GM23338 (cell line): Measurements from ENCODE around the gene FKBP8. TPM values are rescaled to one million over a fixed set of nuclear protein-coding genes. Genes with fewer than 3 reads are reported as not detected.
A peak's percentile ranks its signal among the peaks of the same experiment; 100 is the strongest.

Source experiments
- ATAC-seq: fragments of 200-7000 bp; cut with Tn5 transposase; 3 replicates; pipeline ENCODE4 v1.9.1; 2020
- DNase-seq: peaks from one replicate; pipeline ENCODE4 v3.0.0-alpha.2; 2015; ENCODE audit warnings: low spot score
- H2AFZ ChIP-seq: fragments of 200-600 bp; sonication (generic); 2 replicates; pipeline ENCODE4 v1.8.0; 2016; ENCODE audit warnings: antibody characterized with exemption, mild to moderate bottlenecking, moderate library complexity
- H3F3A ChIP-seq: fragments of 200-600 bp; sonication (generic); replicated peaks from 2 replicates; pipeline ENCODE4 v1.8.0; 2017; ENCODE audit warnings: antibody characterized with exemption, mixed run types, low read depth
- H3K27ac ChIP-seq: fragments of 200-600 bp; sonication (generic); 2 replicates; pipeline ENCODE4 v1.6.1; 2016; ENCODE audit warnings: low read depth
- H3K27me3 ChIP-seq: fragments of 200-600 bp; sonication (generic); 2 replicates; pipeline ENCODE4 v1.8.0; 2016; ENCODE audit warnings: mild to moderate bottlenecking, mixed run types, moderate library complexity; ENCODE audit not compliant: insufficient read depth
- H3K36me3 ChIP-seq: fragments of 200-600 bp; sonication (generic); 2 replicates; pipeline ENCODE4 v1.8.0; 2016; ENCODE audit warnings: mild to moderate bottlenecking; ENCODE audit not compliant: insufficient read depth
- H3K4me1 ChIP-seq: fragments of 200-600 bp; sonication (generic); 2 replicates; pipeline ENCODE4 v1.8.0; 2016; ENCODE audit warnings: mild to moderate bottlenecking, moderate library complexity; ENCODE audit not compliant: insufficient read depth
- H3K4me2 ChIP-seq: fragments of 200-600 bp; sonication (generic); 2 replicates; pipeline ENCODE4 v1.7.1; 2017; ENCODE audit warnings: mixed run types
- H3K4me3 ChIP-seq: fragments of 200-600 bp; sonication (generic); 2 replicates; pipeline ENCODE4 v1.6.1; 2016; ENCODE audit warnings: mixed run types
- H3K79me2 ChIP-seq: fragments of 200-600 bp; sonication (generic); replicated peaks from 2 replicates; pipeline ENCODE4 v1.8.0; 2017; ENCODE audit warnings: mild to moderate bottlenecking; ENCODE audit not compliant: insufficient read depth
- H3K9me2 ChIP-seq: fragments of 200-600 bp; sonication (generic); 2 replicates; pipeline ENCODE4 v1.8.0; 2017; ENCODE audit not compliant: insufficient read depth
- H4K20me1 ChIP-seq: fragments of 200-600 bp; sonication (generic); replicated peaks from 2 replicates; pipeline ENCODE4 v1.8.0; 2017; ENCODE audit warnings: mild to moderate bottlenecking; ENCODE audit not compliant: insufficient read depth
- H3K27ac Mint-ChIP-seq: 2 replicates; pipeline ENCODE4 v1.8.0; 2020; ENCODE audit warnings: inconsistent platforms, mild to moderate bottlenecking, moderate library complexity, mixed read lengths
- H3K27me3 Mint-ChIP-seq: 3 replicates; pipeline ENCODE4 v1.8.0; 2022; ENCODE audit warnings: low read depth, mild to moderate bottlenecking, moderate library complexity, mixed read lengths, inconsistent platforms; ENCODE audit not compliant: insufficient read depth, poor library complexity
- H3K36me3 Mint-ChIP-seq: 3 replicates; pipeline ENCODE4 v1.8.0; 2021; ENCODE audit warnings: low read depth, mild to moderate bottlenecking, inconsistent platforms, moderate library complexity, mixed read lengths
- H3K4me1 Mint-ChIP-seq: 3 replicates; pipeline ENCODE4 v1.8.0; 2020; ENCODE audit warnings: mild to moderate bottlenecking, inconsistent platforms, mixed read lengths
- H3K4me3 Mint-ChIP-seq: 3 replicates; pipeline ENCODE4 v1.8.0; 2021; ENCODE audit warnings: moderate library complexity, mild to moderate bottlenecking, inconsistent platforms, mixed read lengths
- H3K9me3 Mint-ChIP-seq: 3 replicates; pipeline ENCODE4 v1.8.0; 2020; ENCODE audit warnings: moderate library complexity, mild to moderate bottlenecking, inconsistent platforms, mixed read lengths
- EZH2 ChIP-seq: fragments of 200-600 bp; sonication (generic); IDR thresholded peaks from one replicate; pipeline ENCODE4 v1.8.0; 2017; ENCODE audit warnings: antibody characterized with exemption, mild to moderate bottlenecking, low read depth; ENCODE audit not compliant: unreplicated experiment
- EZH2phosphoT487 ChIP-seq: fragments of 200-600 bp; sonication (generic); IDR thresholded peaks from one replicate; pipeline ENCODE4 v1.8.1; 2018; ENCODE audit warnings: antibody characterized with exemption; ENCODE audit not compliant: unreplicated experiment
- JUNB ChIP-seq: IDR thresholded peaks from one replicate; pipeline ENCODE4 v1.6.1; 2016; ENCODE audit warnings: antibody characterized with exemption; ENCODE audit not compliant: unreplicated experiment
- POLR2AphosphoS5 ChIP-seq: IDR thresholded peaks from 2 replicates; pipeline ENCODE4 v1.6.1; 2016; ENCODE audit warnings: antibody characterized with exemption, low read depth
- ZNF114 ChIP-seq: fragments of 250-450 bp; sonication (Bioruptor Pico); IDR thresholded peaks from 2 replicates; pipeline ENCODE4 v1.5.0; 2020; ENCODE audit warnings: mild to moderate bottlenecking, moderate library complexity
- polyA plus RNA-seq: library from polyadenylated mRNA; unstranded; fragments of >200 nt; fragmentation: Nextera tagmentation; extraction: Ambion mirVana; gene quantifications from 2 replicates; pipeline ENCODE4 v1.2.1, GENCODE V29; 2016
- total RNA-seq: library from RNA; depleted of rRNA; stranded (reverse); fragments of >200 nt; shearing (Covaris generic); gene quantifications from 2 replicates; pipeline ENCODE4 v1.2.3, GENCODE V29; 2014
- TF ChIP-seq, protein P1 (sequence below), 2 experiments: fragments of 200-600 bp in 1 of 2; sonication (generic) in 1 of 2; conservative IDR thresholded peaks; 2 replicates each; pipeline versions ENCODE4 v1.5.1 to v1.6.1; 2016 to 2017; ENCODE audit warnings: antibody characterized with exemption in 2 of 2, low read depth in 2 of 2, mild to moderate bottlenecking in 2 of 2, moderate library complexity in 1 of 2

Gene FKBP8
- total and polyA plus RNA-seq, 2 experiments from 2014 or later = 158 to 367 TPM

DNA sequence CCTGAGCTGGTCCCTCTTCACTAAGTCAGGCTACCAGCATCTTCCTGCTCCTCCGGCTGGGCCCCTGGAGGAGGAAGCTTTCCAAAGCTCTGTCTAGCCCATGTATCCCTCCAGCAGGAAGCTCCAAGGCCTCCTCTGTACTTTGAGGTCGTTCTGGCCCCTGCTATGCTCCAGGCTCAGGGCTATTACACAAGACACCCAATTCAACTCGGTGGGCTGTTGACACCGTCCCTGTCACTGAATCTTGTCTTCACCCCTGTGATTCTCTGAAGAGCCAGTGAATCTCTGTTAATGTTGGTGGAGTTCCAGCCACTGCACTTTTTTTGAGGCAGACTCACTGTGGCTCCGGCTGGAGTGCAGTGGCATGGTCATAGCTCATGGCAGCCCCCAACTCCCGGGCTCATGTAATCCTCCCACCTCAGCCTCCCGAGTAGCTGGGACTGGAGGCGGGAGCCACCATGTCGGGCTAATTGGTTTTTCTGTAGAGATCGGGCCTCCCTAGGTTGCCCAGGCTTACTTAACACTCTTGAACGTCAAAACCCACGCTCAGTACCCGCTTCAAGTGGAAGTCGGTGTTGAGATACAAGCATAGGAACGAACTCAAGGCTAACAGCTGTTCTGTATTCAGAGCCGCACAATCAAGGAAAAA lies 44.7 kb upstream of the FKBP8 start:
- H4K20me1 ChIP-seq = no peaks in the 10 kb centered on the region; the same call in 1 of the 2 replicates
- ATAC-seq (no peak), DNase-seq (no peak)
- H3K4me3 Mint-ChIP-seq = peak overlapping the region; percentile 86
- peak overlapping the region; percentile 97 for H2AFZ ChIP-seq
- H3K4me2 ChIP-seq = peak overlapping the region; percentile 75
- no peaks in the 10 kb centered on the region for H3K27me3 ChIP-seq
- no peaks in the 10 kb centered on the region for H3K9me2 ChIP-seq
- peaks cover 10% of the 10 kb centered on the region for H3K4me1 ChIP-seq
- H3K36me3 Mint-ChIP-seq = peaks cover 16% of the 10 kb centered on the region
- H3K36me3 ChIP-seq = no peaks in the 10 kb centered on the region; the same call in 1 of the 2 replicates
- H3K79me2 ChIP-seq = peaks cover 3% of the 10 kb centered on the region; the same call in 1 of the 2 replicates
- peaks cover 18% of the 10 kb centered on the region for H3K4me1 Mint-ChIP-seq
- H3K27me3 Mint-ChIP-seq = peaks cover 40% of the 10 kb centered on the region
- H3K9me3 Mint-ChIP-seq = 0 out of 3 replicates have a peak, but pooled peaks cover 4% of the 10 kb centered on the region
- peak overlapping the region; percentile 91 for H3K4me3 ChIP-seq
- TF ChIP-seq ZNF114 (CRISPR knock-in tag) = no peak
- no peak for TF ChIP-seq POLR2AphosphoS5
- H3K27ac Mint-ChIP-seq = peak overlapping the region; percentile 89
- peak overlapping the region; percentile 89 for H3K27ac ChIP-seq
- peaks cover 29% of the 10 kb centered on the region for H3F3A ChIP-seq

DNA sequence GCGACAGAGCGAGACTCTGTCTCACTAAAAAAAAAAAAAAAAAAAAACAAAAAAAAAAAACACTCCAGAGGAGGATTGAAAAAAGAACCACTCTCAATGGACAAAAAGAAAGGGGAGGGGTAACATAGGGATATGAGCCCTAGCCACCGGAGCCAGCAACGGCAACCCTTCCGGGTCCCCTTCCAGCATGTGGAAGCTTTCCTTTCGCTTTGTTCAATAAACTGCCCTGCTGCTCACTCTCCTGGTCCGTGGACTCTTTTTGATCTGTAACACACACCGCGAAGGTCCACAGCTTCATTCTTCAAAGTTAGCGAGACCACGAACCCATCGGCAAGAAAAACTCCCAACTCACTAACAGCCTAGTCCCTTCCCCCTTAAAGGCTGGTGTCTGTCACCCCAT lies 44.2 kb upstream of the FKBP8 start:
- Mint-ChIP-seq H3K4me3 (peak overlapping the region; percentile 43; the same call in 2 of the 3 replicates), H3K4me1 (peaks cover 15% of the 10 kb centered on the region), H3K27me3 (peaks cover 36% of the 10 kb centered on the region), H3K9me3 (0 out of 3 replicates have a peak, but pooled peaks cover 4% of the 10 kb centered on the region), H3K27ac (no peak overlapping the region), H3K36me3 (peaks cover 13% of the 10 kb centered on the region)
- Histone ChIP-seq H3K27me3 (no peaks in the 10 kb centered on the region), H2AFZ (no peak overlapping the region), H3K36me3 (no peaks in the 10 kb centered on the region; the same call in 1 of the 2 replicates), H4K20me1 (no peaks in the 10 kb centered on the region; the same call in 1 of the 2 replicates), H3K4me1 (peaks cover 7% of the 10 kb centered on the region; the same call in 1 of the 2 replicates), H3K27ac (no peak overlapping the region), H3K79me2 (peaks cover 3% of the 10 kb centered on the region; the same call in 1 of the 2 replicates), H3K4me3 (peak overlapping the region; percentile 91; the same call in 1 of the 2 replicates), H3K9me2 (no peaks in the 10 kb centered on the region), H3K4me2 (peak overlapping the region; percentile 75; the same call in 1 of the 2 replicates), H3F3A (peaks cover 25% of the 10 kb centered on the region)
- TF ChIP-seq JUNB = no peak
- ATAC-seq (no peak), DNase-seq (no peak)

DNA sequence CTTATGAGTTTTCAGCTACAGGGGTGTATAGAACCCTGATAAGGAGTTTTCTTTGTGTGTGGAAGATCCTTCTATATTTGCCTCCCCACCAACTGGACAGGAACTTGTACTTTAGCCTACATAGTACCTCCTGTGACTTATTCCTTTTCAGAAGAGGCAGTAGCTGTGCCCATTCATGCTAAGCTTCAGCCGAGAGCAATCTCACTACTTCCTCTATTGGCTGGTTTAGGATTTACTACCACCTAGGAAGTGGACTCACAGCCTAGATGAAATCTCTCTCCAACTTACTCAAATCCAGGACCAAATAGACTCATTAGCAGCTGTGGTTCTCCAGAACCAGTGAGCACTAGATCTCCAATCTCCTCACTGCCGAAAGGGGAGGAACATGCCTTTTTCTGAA lies 42.9 kb upstream of the FKBP8 start:
- H3K4me3 ChIP-seq = no peak overlapping the region
- Mint-ChIP-seq H3K4me1 (peaks cover 15% of the 10 kb centered on the region), H3K4me3 (no peak overlapping the region), H3K27ac (no peak overlapping the region), H3K9me3 (0 out of 3 replicates have a peak, but pooled peaks cover 4% of the 10 kb centered on the region), H3K27me3 (peaks cover 35% of the 10 kb centered on the region), H3K36me3 (peaks cover 10% of the 10 kb centered on the region)
- no peaks in the 10 kb centered on the region; the same call in 1 of the 2 replicates for H4K20me1 ChIP-seq
- no peaks in the 10 kb centered on the region for H3K27me3 ChIP-seq
- H3K27ac ChIP-seq = no peak overlapping the region
- H3F3A ChIP-seq = peaks cover 14% of the 10 kb centered on the region
- TF ChIP-seq JUNB (no peak), EZH2phosphoT487 (no peak), EZH2 (no peak), ZNF114 (CRISPR knock-in tag) (no peak)
- TF ChIP-seq, protein P1, sequence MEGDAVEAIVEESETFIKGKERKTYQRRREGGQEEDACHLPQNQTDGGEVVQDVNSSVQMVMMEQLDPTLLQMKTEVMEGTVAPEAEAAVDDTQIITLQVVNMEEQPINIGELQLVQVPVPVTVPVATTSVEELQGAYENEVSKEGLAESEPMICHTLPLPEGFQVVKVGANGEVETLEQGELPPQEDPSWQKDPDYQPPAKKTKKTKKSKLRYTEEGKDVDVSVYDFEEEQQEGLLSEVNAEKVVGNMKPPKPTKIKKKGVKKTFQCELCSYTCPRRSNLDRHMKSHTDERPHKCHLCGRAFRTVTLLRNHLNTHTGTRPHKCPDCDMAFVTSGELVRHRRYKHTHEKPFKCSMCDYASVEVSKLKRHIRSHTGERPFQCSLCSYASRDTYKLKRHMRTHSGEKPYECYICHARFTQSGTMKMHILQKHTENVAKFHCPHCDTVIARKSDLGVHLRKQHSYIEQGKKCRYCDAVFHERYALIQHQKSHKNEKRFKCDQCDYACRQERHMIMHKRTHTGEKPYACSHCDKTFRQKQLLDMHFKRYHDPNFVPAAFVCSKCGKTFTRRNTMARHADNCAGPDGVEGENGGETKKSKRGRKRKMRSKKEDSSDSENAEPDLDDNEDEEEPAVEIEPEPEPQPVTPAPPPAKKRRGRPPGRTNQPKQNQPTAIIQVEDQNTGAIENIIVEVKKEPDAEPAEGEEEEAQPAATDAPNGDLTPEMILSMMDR (conservative IDR thresholded peaks at IDR 0.05; ENCODE audit: low read depth in 2 of 2) = no peak
- no peaks in the 10 kb centered on the region for H3K36me3 ChIP-seq
- peaks cover 3% of the 10 kb centered on the region; the same call in 1 of the 2 replicates for H3K79me2 ChIP-seq
- ATAC-seq = no peak
- H3K9me2 ChIP-seq = no peaks in the 10 kb centered on the region
- H3K4me2 ChIP-seq = no peak overlapping the region
- H3K4me1 ChIP-seq = peaks cover 7% of the 10 kb centered on the region; the same call in 1 of the 2 replicates
- no peak overlapping the region for H2AFZ ChIP-seq
- no peak for DNase-seq
